ENCODE measurements around the gene PRODH.

- TF ChIP-seq CTCF (conservative IDR thresholded peaks at IDR 0.05; ENCODE audit: low read depth in 2 of 2) (no peak), EZH2 (IDR thresholded peaks at IDR 0.05; ENCODE audit: low read depth, unreplicated experiment) (no peak)
- TF ChIP-seq, protein P1, sequence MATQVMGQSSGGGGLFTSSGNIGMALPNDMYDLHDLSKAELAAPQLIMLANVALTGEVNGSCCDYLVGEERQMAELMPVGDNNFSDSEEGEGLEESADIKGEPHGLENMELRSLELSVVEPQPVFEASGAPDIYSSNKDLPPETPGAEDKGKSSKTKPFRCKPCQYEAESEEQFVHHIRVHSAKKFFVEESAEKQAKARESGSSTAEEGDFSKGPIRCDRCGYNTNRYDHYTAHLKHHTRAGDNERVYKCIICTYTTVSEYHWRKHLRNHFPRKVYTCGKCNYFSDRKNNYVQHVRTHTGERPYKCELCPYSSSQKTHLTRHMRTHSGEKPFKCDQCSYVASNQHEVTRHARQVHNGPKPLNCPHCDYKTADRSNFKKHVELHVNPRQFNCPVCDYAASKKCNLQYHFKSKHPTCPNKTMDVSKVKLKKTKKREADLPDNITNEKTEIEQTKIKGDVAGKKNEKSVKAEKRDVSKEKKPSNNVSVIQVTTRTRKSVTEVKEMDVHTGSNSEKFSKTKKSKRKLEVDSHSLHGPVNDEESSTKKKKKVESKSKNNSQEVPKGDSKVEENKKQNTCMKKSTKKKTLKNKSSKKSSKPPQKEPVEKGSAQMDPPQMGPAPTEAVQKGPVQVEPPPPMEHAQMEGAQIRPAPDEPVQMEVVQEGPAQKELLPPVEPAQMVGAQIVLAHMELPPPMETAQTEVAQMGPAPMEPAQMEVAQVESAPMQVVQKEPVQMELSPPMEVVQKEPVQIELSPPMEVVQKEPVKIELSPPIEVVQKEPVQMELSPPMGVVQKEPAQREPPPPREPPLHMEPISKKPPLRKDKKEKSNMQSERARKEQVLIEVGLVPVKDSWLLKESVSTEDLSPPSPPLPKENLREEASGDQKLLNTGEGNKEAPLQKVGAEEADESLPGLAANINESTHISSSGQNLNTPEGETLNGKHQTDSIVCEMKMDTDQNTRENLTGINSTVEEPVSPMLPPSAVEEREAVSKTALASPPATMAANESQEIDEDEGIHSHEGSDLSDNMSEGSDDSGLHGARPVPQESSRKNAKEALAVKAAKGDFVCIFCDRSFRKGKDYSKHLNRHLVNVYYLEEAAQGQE (IDR thresholded peaks at IDR 0.05; ENCODE audit: unreplicated experiment) = no peak
Measured at GRCh38 chr22:18952022-18952421, 15.9 kb upstream of the PRODH start.

Measured in GM23338 (cell line).